Left lung (tissue), 10 donors: Measurements from ENCODE around the gene AP5S1. TPM values are rescaled to one million over a fixed set of nuclear protein-coding genes. Genes with fewer than 3 reads are reported as not detected.
"Not testable (repeated sequence)": the region's sequence is repeated elsewhere in the genome, so short reads cannot be mapped to it uniquely, and the experiment has no call there.

Experiments
- ATAC-seq: fragments of 200-7000 bp; cut with Tn5 transposase; one replicate; pipeline ENCODE4 v1.9.1; 2020; ENCODE audit warnings: moderate library complexity
- DNase-seq, 4 donors: peaks; one replicate each; pipeline ENCODE4 v3.0.0-alpha.2; 2013 to 2020
- H3K27ac ChIP-seq, 2 donors: fragments of 200-600 bp; sonication (generic) in 1 of 2; one replicate each; pipeline versions ENCODE4 v1.5.0 to v1.8.0; 2020 to 2021
- H3K27me3 ChIP-seq, 2 donors: fragments of 200-600 bp; sonication (generic) in 1 of 2; one replicate each; pipeline versions ENCODE4 v1.5.0 to v1.8.0; 2020 to 2021
- H3K36me3 ChIP-seq, 2 donors: fragments of 200-600 bp; sonication (generic) in 1 of 2; one replicate each; pipeline versions ENCODE4 v1.5.0 to v1.8.0; 2020 to 2021
- H3K4me1 ChIP-seq, 2 donors: fragments of 200-600 bp; one replicate each; pipeline ENCODE4 v1.8.0; 2021
- H3K4me3 ChIP-seq, 2 donors: fragments of 200-600 bp; sonication (generic) in 1 of 2; one replicate each; pipeline versions ENCODE4 v1.5.0 to v1.8.0; 2020 to 2021; ENCODE audit warnings: mild to moderate bottlenecking in 1 of 2
- H3K9me3 ChIP-seq, 2 donors: fragments of 200-600 bp; sonication (generic) in 1 of 2; one replicate each; pipeline versions ENCODE4 v1.5.0 to v1.8.0; 2020 to 2021
- intact Hi-C, 2 donors: fragments of 100-400 bp; cut with DNase I; formaldehyde crosslinking; loops; one replicate each; pipeline versions ENCODE4 v1.11.2 to v1.14.2; 2022
- polyA plus RNA-seq, 6 donors: library from polyadenylated mRNA; unstranded; fragments of 120-200 nt; gene quantifications; one replicate each; pipeline ENCODE4 v1.2.1, GENCODE V29; 2013; ENCODE audit not compliant: insufficient read length in 6 of 6
- total RNA-seq, 2 donors: library from RNA; stranded (reverse); fragmentation: NEBNext Ultra II Directional; extraction: Animal tissue kit (Norgen Biotek cat#: 25700); gene quantifications; one replicate each; pipeline ENCODE4 v1.2.1, GENCODE V29; 2021
- TF ChIP-seq, protein P1 (sequence below), 2 donors: fragments of 200-600 bp; sonication (generic) in 1 of 2; IDR thresholded peaks; one replicate each; pipeline versions ENCODE4 v1.5.0 to v1.8.0; 2021; ENCODE audit warnings: antibody characterized with exemption in 2 of 2
- donor health status: DM: no; HTN: yes; CAD: no.
- donor health status: DM: no; HTN: no; CAD: no.

AP5S1 gene
- total and polyA plus RNA-seq, 8 donors = 8.3 to 13.6 (median 11.9) TPM

GRCh38 chr20:3826420-3826819 lies 6.1 kb downstream of the AP5S1 start:
- TF ChIP-seq, protein P1, sequence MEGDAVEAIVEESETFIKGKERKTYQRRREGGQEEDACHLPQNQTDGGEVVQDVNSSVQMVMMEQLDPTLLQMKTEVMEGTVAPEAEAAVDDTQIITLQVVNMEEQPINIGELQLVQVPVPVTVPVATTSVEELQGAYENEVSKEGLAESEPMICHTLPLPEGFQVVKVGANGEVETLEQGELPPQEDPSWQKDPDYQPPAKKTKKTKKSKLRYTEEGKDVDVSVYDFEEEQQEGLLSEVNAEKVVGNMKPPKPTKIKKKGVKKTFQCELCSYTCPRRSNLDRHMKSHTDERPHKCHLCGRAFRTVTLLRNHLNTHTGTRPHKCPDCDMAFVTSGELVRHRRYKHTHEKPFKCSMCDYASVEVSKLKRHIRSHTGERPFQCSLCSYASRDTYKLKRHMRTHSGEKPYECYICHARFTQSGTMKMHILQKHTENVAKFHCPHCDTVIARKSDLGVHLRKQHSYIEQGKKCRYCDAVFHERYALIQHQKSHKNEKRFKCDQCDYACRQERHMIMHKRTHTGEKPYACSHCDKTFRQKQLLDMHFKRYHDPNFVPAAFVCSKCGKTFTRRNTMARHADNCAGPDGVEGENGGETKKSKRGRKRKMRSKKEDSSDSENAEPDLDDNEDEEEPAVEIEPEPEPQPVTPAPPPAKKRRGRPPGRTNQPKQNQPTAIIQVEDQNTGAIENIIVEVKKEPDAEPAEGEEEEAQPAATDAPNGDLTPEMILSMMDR (IDR thresholded peaks at IDR 0.05) = no peak
- DNase-seq (no peak), ATAC-seq (no peak)
- intact Hi-C loops = no loop called here
- H3K9me3 ChIP-seq = no peaks in the 10 kb centered on the region
- no peaks in the 10 kb centered on the region for H3K27me3 ChIP-seq
- peaks cover 0 to 3% of the 10 kb centered on the region in 2 donors for H3K4me1 ChIP-seq
- no peak overlapping the region for H3K4me3 ChIP-seq
- H3K27ac ChIP-seq = no peak overlapping the region
- peaks cover 0 to 46% of the 10 kb centered on the region in 2 donors for H3K36me3 ChIP-seq

DNA sequence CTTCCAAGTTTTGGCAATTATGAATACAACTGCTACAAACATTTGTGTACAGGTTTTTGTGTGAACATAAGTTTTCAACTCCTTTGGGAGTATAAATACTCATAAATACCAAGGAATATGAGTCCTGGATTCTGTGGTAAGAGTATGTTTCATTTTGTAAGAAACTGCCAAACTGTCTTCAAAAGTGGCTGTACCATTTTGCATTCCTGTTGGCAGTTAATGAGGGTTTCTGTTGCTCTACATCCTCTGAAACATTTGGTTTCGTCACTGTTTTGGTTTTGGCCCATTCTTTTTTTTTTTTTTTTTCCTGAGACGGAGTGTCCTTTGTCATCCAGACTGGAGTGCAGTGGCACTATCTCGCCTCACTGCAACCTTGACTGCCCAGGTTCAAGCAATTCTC lies 8.5 kb downstream of the AP5S1 start:
- no peaks in the 10 kb centered on the region for H3K4me1 ChIP-seq
- no peak for DNase-seq
- H3K9me3 ChIP-seq = no peaks in the 10 kb centered on the region
- H3K36me3 ChIP-seq = peaks cover 0 to 29% of the 10 kb centered on the region in 2 donors
- no peak overlapping the region for H3K27ac ChIP-seq
- H3K4me3 ChIP-seq = no peak overlapping the region
- no peaks in the 10 kb centered on the region for H3K27me3 ChIP-seq
- intact Hi-C loops = no loop called here
- TF ChIP-seq, protein P1 (IDR thresholded peaks at IDR 0.05) = no peak
- no peak for ATAC-seq

GRCh38 chr20:3829891-3830290 lies 9.5 kb downstream of the AP5S1 start:
- DNase-seq, H3K9me3 ChIP-seq, H3K4me3 ChIP-seq, H3K4me1 ChIP-seq, ATAC-seq, intact Hi-C loops, H3K27me3 ChIP-seq, H3K27ac ChIP-seq: not testable (repeated sequence)
- H3K36me3 ChIP-seq = peaks cover 0 to 18% of the 10 kb centered on the region in 2 donors

DNA sequence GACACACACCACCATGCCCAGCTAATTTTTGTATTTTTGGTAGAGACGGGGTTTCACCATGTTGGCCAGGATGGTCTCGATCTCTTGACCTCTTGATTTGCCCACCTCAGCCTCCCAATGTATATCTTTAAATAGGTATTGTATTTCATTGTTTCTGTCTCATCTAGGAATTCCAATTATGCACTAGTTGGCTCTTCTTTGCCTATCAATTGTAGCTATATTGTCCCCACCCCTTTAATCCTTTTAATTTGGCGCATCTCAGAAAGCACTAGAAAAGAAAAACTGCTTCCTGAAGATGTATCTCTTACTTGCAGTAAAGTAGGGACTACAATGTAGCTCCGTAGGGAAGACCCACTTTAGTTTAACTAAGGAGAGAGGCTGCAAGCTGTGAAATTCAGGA lies 15.8 kb downstream of the AP5S1 start:
- H3K36me3 ChIP-seq = no peaks in the 10 kb centered on the region
- intact Hi-C loops = no loop called here
- TF ChIP-seq, protein P1 (IDR thresholded peaks at IDR 0.05) = no peak
- no peak for DNase-seq
- no peak overlapping the region for H3K27ac ChIP-seq
- no peak overlapping the region for H3K4me3 ChIP-seq
- no peaks in the 10 kb centered on the region for H3K9me3 ChIP-seq
- peaks cover 0 to 23% of the 10 kb centered on the region in 2 donors for H3K4me1 ChIP-seq
- no peaks in the 10 kb centered on the region for H3K27me3 ChIP-seq
- no peak for ATAC-seq

- no peak overlapping the region for H3K4me3 ChIP-seq
- H3K27ac ChIP-seq = peak overlapping the region in 1 of 2 donors; percentile 80
- intact Hi-C loops = no loop called here
- ATAC-seq (no peak), DNase-seq (peak in 1 of 4 donors; percentile 27)
- no peaks in the 10 kb centered on the region for H3K27me3 ChIP-seq
- H3K36me3 ChIP-seq = no peaks in the 10 kb centered on the region
- TF ChIP-seq, protein P1 (IDR thresholded peaks at IDR 0.05) = no peak
- H3K9me3 ChIP-seq = no peaks in the 10 kb centered on the region
- peaks cover 0 to 23% of the 10 kb centered on the region in 2 donors for H3K4me1 ChIP-seq
These were observed 19.0 kb downstream of the AP5S1 start for GRCh38 chr20:3839328-3839727.

DNA sequence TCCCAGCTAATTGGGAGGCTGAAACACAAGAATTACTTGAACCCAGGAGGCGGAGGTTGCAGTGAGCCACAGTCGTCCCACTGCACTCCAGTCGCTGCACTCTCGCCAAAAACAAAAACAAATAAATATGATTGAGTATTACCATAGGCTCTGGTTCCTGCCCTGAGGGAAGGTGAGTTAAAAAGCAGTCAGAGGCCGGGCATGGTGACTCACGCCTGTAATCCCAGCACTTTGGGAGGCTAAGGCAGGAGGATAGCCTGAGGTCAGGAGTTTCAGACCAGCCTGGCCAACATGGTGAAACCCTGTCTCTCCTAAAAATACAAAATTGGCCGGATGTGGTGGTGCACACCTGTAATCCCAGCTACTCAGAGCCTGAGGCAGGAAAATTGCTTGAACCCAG lies 19.9 kb downstream of the AP5S1 start:
- DNase-seq = peak in 1 of 4 donors; percentile 8
- H3K27ac ChIP-seq, ATAC-seq, H3K4me3 ChIP-seq, H3K9me3 ChIP-seq, intact Hi-C loops, H3K27me3 ChIP-seq, H3K36me3 ChIP-seq: not testable (repeated sequence)
- peaks cover 0 to 23% of the 10 kb centered on the region in 2 donors for H3K4me1 ChIP-seq
